Neural cell (in vitro differentiated cells): ENCODE measurements around the gene HNRNPAB. TPM values are rescaled to one million over a fixed set of nuclear protein-coding genes. Genes with fewer than 3 reads are reported as not detected.

ENCODE experiments used
- H2AFZ ChIP-seq: fragments of 200-600, 300-800 bp; sonication (generic), shearing (Covaris generic); 2 replicates; pipeline ENCODE4 v1.6.0; 2014; ENCODE audit warnings: low read depth, mild to moderate bottlenecking, antibody characterized with exemption, low read length, moderate library complexity
- H3F3A ChIP-seq: fragments of 200-600 bp; shearing (Covaris generic); 2 replicates; pipeline ENCODE4 v1.6.1; 2016; ENCODE audit warnings: mild to moderate bottlenecking, moderate library complexity, mixed read lengths, antibody characterized with exemption, low read length; ENCODE audit not compliant: insufficient read depth, poor library complexity, severe bottlenecking
- H3K27ac ChIP-seq: fragments of 200-600, 300-800 bp; sonication (generic), shearing (Covaris generic); 2 replicates; pipeline ENCODE4 v1.5.1; 2014; ENCODE audit warnings: mild to moderate bottlenecking, low read length, moderate library complexity
- H3K27me3 ChIP-seq: fragments of 300-800, 200-600 bp; sonication (generic), shearing (Covaris generic); 2 replicates; pipeline ENCODE4 v1.6.0; 2014; ENCODE audit warnings: mild to moderate bottlenecking, low read depth, low read length, moderate library complexity; ENCODE audit not compliant: insufficient read depth
- H3K36me3 ChIP-seq: fragments of 300-800, 200-600 bp; sonication (generic), shearing (Covaris generic); 2 replicates; pipeline ENCODE4 v1.5.1; 2014; ENCODE audit warnings: mild to moderate bottlenecking, antibody characterized with exemption, low read length, moderate library complexity; ENCODE audit not compliant: insufficient read depth
- H3K4me2 ChIP-seq: fragments of 300-800, 200-600 bp; sonication (generic), shearing (Covaris generic); 2 replicates; pipeline ENCODE4 v1.6.0; 2014; ENCODE audit warnings: mild to moderate bottlenecking, low read length
- H3K4me3 ChIP-seq: fragments of 300-800, 200-600 bp; sonication (generic), shearing (Covaris generic); 2 replicates; pipeline ENCODE4 v1.5.1; 2014; ENCODE audit warnings: mild to moderate bottlenecking, low read length, moderate library complexity
- H3K79me2 ChIP-seq: fragments of 200-600 bp; shearing (Covaris generic); replicated peaks from 2 replicates; pipeline ENCODE4 v1.6.0; 2014; ENCODE audit warnings: mild to moderate bottlenecking, low read length, moderate library complexity; ENCODE audit not compliant: insufficient read depth
- H3K9ac ChIP-seq: fragments of 300-800, 200-600 bp; sonication (generic), shearing (Covaris generic); 2 replicates; pipeline ENCODE4 v1.6.1; 2016; ENCODE audit warnings: mild to moderate bottlenecking, low read length, mixed read lengths
- H3K9me2 ChIP-seq: fragments of 200-600 bp; shearing (Covaris generic); 2 replicates; pipeline ENCODE4 v1.6.1; 2016; ENCODE audit warnings: mild to moderate bottlenecking, low read length, mixed read lengths; ENCODE audit not compliant: insufficient read depth
- H3K9me3 ChIP-seq: fragments of 200-600, 300-800 bp; sonication (generic), shearing (Covaris generic); 2 replicates; pipeline ENCODE4 v1.6.1; 2016; ENCODE audit warnings: mild to moderate bottlenecking, mixed run types, low read length, moderate library complexity, mixed read lengths
- H4K20me1 ChIP-seq: fragments of 200-600 bp; shearing (Covaris generic); 2 replicates; pipeline ENCODE4 v1.6.1; 2016; ENCODE audit warnings: mild to moderate bottlenecking, mixed run types; ENCODE audit not compliant: insufficient read depth
- CTCF ChIP-seq: fragments of 450-650 bp; IDR thresholded peaks from 2 replicates; pipeline ENCODE4 v1.5.1; 2014; ENCODE audit warnings: antibody characterized with exemption, mild to moderate bottlenecking, moderate library complexity; ENCODE audit not compliant: poor library complexity, severe bottlenecking
- EP300 ChIP-seq: fragments of 450-650 bp; conservative IDR thresholded peaks from 2 replicates; pipeline ENCODE4 v1.6.1; 2014; ENCODE audit warnings: antibody characterized with exemption, mild to moderate bottlenecking, moderate library complexity; ENCODE audit not compliant: poor library complexity, severe bottlenecking
- EZH2 ChIP-seq: fragments of 200-600, 300-800 bp; shearing (Covaris generic), sonication (generic); IDR thresholded peaks from 2 replicates; pipeline ENCODE4 v1.6.1; 2014; ENCODE audit warnings: antibody characterized with exemption, low read length, borderline replicate concordance, mild to moderate bottlenecking; ENCODE audit not compliant: insufficient read depth, poor library complexity, severe bottlenecking
- MXI1 ChIP-seq: fragments of 450-650 bp; conservative IDR thresholded peaks from 2 replicates; pipeline ENCODE4 v1.6.1; 2014; ENCODE audit warnings: antibody characterized with exemption, mild to moderate bottlenecking; ENCODE audit not compliant: poor library complexity, severe bottlenecking
- POLR2AphosphoS5 ChIP-seq: IDR thresholded peaks from 2 replicates; pipeline ENCODE4 v1.6.1; 2012
- RAD21 ChIP-seq: fragments of 450-650 bp; conservative IDR thresholded peaks from 2 replicates; pipeline ENCODE4 v1.6.1; 2014; ENCODE audit warnings: antibody characterized with exemption, mild to moderate bottlenecking, moderate library complexity
- REST ChIP-seq: IDR thresholded peaks from 2 replicates; pipeline ENCODE4 v1.6.1; 2012; ENCODE audit warnings: borderline replicate concordance
- SMC3 ChIP-seq: fragments of 450-650 bp; conservative IDR thresholded peaks from 2 replicates; pipeline ENCODE4 v1.6.1; 2014; ENCODE audit warnings: antibody characterized with exemption, mild to moderate bottlenecking, moderate library complexity; ENCODE audit not compliant: poor library complexity
- TAF1 ChIP-seq: IDR thresholded peaks from 2 replicates; pipeline ENCODE4 v1.6.1; 2012; ENCODE audit warnings: low read depth
- polyA plus RNA-seq: library from polyadenylated mRNA; depleted of rRNA; stranded (reverse); fragments of >200 nt; gene quantifications from 2 replicates; pipeline ENCODE4 v1.2.3, GENCODE V29; 2014

HNRNPAB gene
- polyA plus RNA-seq, 1 donor from 2014 or later: 129 TPM

- Histone ChIP-seq H3K9ac (no peak overlapping the region), H3K4me3 (no peak overlapping the region), H3F3A (no peaks in the 10 kb centered on the region), H3K79me2 (peaks cover 11% of the 10 kb centered on the region), H3K27me3 (no peaks in the 10 kb centered on the region), H2AFZ (no peak overlapping the region), H4K20me1 (peaks cover 7% of the 10 kb centered on the region), H3K9me2 (no peaks in the 10 kb centered on the region), H3K36me3 (peaks cover 10% of the 10 kb centered on the region), H3K27ac (no peak overlapping the region), H3K9me3 (no peaks in the 10 kb centered on the region), H3K4me2 (no peak overlapping the region)
- TF ChIP-seq MXI1 (no peak), TAF1 (no peak), EZH2 (no peak), CTCF (no peak), EP300 (no peak), SMC3 (no peak), RAD21 (no peak), POLR2AphosphoS5 (no peak), REST (no peak)
These were observed 8.7 kb downstream of the HNRNPAB start for GRCh38 chr5:178213003-178213461.

- no peak overlapping the region for H3K4me2 ChIP-seq
- H3K9me2 ChIP-seq: no peaks in the 10 kb centered on the region
- H2AFZ ChIP-seq: no peak overlapping the region
- TF ChIP-seq REST (no peak), EZH2 (no peak), RAD21 (no peak), POLR2AphosphoS5 (no peak), CTCF (no peak), MXI1 (no peak), TAF1 (no peak), SMC3 (no peak), EP300 (no peak)
- no peaks in the 10 kb centered on the region for H3K27me3 ChIP-seq
- H3K36me3 ChIP-seq: peaks cover 10% of the 10 kb centered on the region
- H4K20me1 ChIP-seq: peaks cover 7% of the 10 kb centered on the region
- H3K27ac ChIP-seq: no peak overlapping the region
- H3K9me3 ChIP-seq: no peaks in the 10 kb centered on the region
- H3F3A ChIP-seq: no peaks in the 10 kb centered on the region
- H3K4me3 ChIP-seq: no peak overlapping the region
- no peak overlapping the region for H3K9ac ChIP-seq
- H3K79me2 ChIP-seq: peaks cover 4% of the 10 kb centered on the region
These were observed 9.4 kb downstream of the HNRNPAB start for GRCh38 chr5:178213748-178214151.
